K562 (cell line): ENCODE results near the gene CDK11A. TPM values are rescaled to one million over a fixed set of nuclear protein-coding genes. Genes with fewer than 3 reads are reported as not detected.

ENCODE experiments used
- ATAC-seq: fragments of 200-7000 bp; cut with Tn5 transposase; 3 replicates; pipeline ENCODE4 v1.9.1; 2020; ENCODE audit warnings: moderate library complexity
- BruUV-seq: library from RNA; stranded (reverse); fragments of 400-500 nt; replicated peaks from 2 replicates; lab custom pipeline; 2021; lab: Mats Ljungman, UMichigan
- CTCF ChIA-PET: fragments of 300-600 bp; formaldehyde crosslinking; extraction: SDS; loops from one replicate; lab custom pipeline; 2021; ENCODE audit warnings: low intra/inter-chr PET ratio; lab: Yijun Ruan, JAX
- POLR2A ChIA-PET: fragments of 300-600, 350-650 bp; sonication (Branson Sonifier 250); formaldehyde crosslinking; extraction: SDS; loops from one replicate; lab custom pipeline; 2021; ENCODE audit warnings: antibody characterized with exemption, inconsistent platforms; lab: Yijun Ruan, JAX
- DNase-seq, 4 experiments: peaks; one replicate each; pipeline versions ENCODE4 v3.0.0 to v3.0.0-alpha.2; 2011 to 2018; ENCODE audit warnings: low spot score in 3 of 4, mixed read lengths in 3 of 4; ENCODE audit errors: extremely low read depth in 1 of 4
- FAIRE-seq: peaks from 2 replicates; lab custom pipeline; 2011; peaks lifted over from hg19 to GRCh38; lab: Jason Lieb, UNC
- H2AFZ ChIP-seq: 2 replicates; pipeline ENCODE4 v1.6.0; 2011; ENCODE audit warnings: low read depth, low read length, control low read depth, inconsistent platforms
- H3K27ac ChIP-seq: fragments of 200-600 bp; 3 replicates; pipeline ENCODE4 v1.8.0; 2011; ENCODE audit warnings: low read depth, mild to moderate bottlenecking, control low read depth, inconsistent platforms, low read length, moderate library complexity, mixed read lengths; ENCODE audit errors: extremely low read depth
- H3K27me3 ChIP-seq, 2 experiments: fragments of 300-600 bp in 1 of 2; 2 replicates in 1 of 2; 3 replicates in 1 of 2; pipeline versions ENCODE4 v1.6.0 to v1.8.0; 2011; ENCODE audit warnings: inconsistent platforms in 2 of 2, low read length in 2 of 2, mild to moderate bottlenecking in 1 of 2, mixed read lengths in 1 of 2, moderate library complexity in 1 of 2; ENCODE audit not compliant: control insufficient read depth in 2 of 2, insufficient read depth in 2 of 2
- H3K36me3 ChIP-seq: fragments of 300-600 bp; 3 replicates; pipeline ENCODE4 v1.8.0; 2011; ENCODE audit warnings: mild to moderate bottlenecking, low read length, inconsistent platforms; ENCODE audit not compliant: control insufficient read depth, insufficient read depth
- H3K4me1 ChIP-seq, 2 experiments: fragments of 200-600 bp in 1 of 2; replicated peaks in 1 of 2; 2 replicates in 1 of 2; 3 replicates in 1 of 2; pipeline versions ENCODE4 v1.5.1 to v1.8.0; 2011; ENCODE audit warnings: inconsistent platforms in 2 of 2, low read length in 2 of 2, mild to moderate bottlenecking in 1 of 2, mixed read lengths in 1 of 2, moderate library complexity in 1 of 2; ENCODE audit not compliant: control insufficient read depth in 2 of 2, insufficient read depth in 2 of 2
- H3K4me2 ChIP-seq: 2 replicates; pipeline ENCODE4 v1.6.1; 2011; ENCODE audit warnings: low read length, control low read depth, inconsistent platforms, mixed read lengths; ENCODE audit not compliant: insufficient read depth
- H3K4me3 ChIP-seq: fragments of 200-600 bp; sonication (generic), shearing (Covaris generic); 2 replicates; pipeline ENCODE4 v1.5.1; 2016; ENCODE audit warnings: control low read depth, inconsistent platforms
- H3K79me2 ChIP-seq: fragments of 200-600 bp; 3 replicates; pipeline ENCODE4 v1.8.0; 2011; ENCODE audit warnings: low read length, inconsistent platforms; ENCODE audit not compliant: control insufficient read depth, insufficient read depth
- H3K9ac ChIP-seq, 2 experiments: 2 replicates each; pipeline versions ENCODE4 v1.6.0 to v1.6.1; 2011; ENCODE audit warnings: low read depth in 2 of 2, low read length in 2 of 2, control low read depth in 1 of 2, inconsistent platforms in 1 of 2, mild to moderate bottlenecking in 1 of 2, mixed read lengths in 1 of 2; ENCODE audit not compliant: insufficient read depth in 1 of 2
- H3K9me1 ChIP-seq: one replicate; pipeline ENCODE4 v1.6.0; 2011; ENCODE audit warnings: inconsistent platforms, mild to moderate bottlenecking, low read length, moderate library complexity; ENCODE audit not compliant: control insufficient read depth, insufficient read depth
- H3K9me3 ChIP-seq: replicated peaks from 2 replicates; pipeline ENCODE4 v1.5.1; 2011; ENCODE audit warnings: low read depth, low read length, inconsistent platforms; ENCODE audit not compliant: control insufficient read depth, insufficient read depth
- H4K20me1 ChIP-seq: replicated peaks from 2 replicates; pipeline ENCODE4 v1.6.1; 2011; ENCODE audit warnings: low read length, inconsistent platforms, mixed read lengths; ENCODE audit not compliant: control insufficient read depth, insufficient read depth
- CAMTA2 ChIP-seq: fragments of 250-450 bp; sonication (Bioruptor Pico); conservative IDR thresholded peaks from 2 replicates; pipeline ENCODE4 v1.5.1; 2022
- HDAC2 ChIP-seq: fragments of 450-650 bp; IDR thresholded peaks from 2 replicates; pipeline ENCODE4 v1.6.1; 2016; ENCODE audit warnings: mild to moderate bottlenecking
- ILF3 ChIP-seq: fragments of 450-650 bp; IDR thresholded peaks from 2 replicates; pipeline ENCODE4 v1.6.1; 2018; ENCODE audit warnings: antibody characterized with exemption, mild to moderate bottlenecking, moderate library complexity, borderline replicate concordance
- POLR2G ChIP-seq: fragments of 200-400 bp; formaldehyde crosslinking; IDR thresholded peaks from 2 replicates; pipeline ENCODE4 v1.6.1; 2017; ENCODE audit warnings: low read depth, mild to moderate bottlenecking, antibody characterized with exemption, low read length, moderate library complexity
- RBM15 ChIP-seq: fragments of 200-400 bp; formaldehyde crosslinking; IDR thresholded peaks from 2 replicates; pipeline ENCODE4 v1.6.1; 2018; ENCODE audit warnings: mild to moderate bottlenecking, low read length, moderate library complexity; ENCODE audit not compliant: insufficient read depth
- RCOR1 ChIP-seq, 2 experiments: IDR thresholded peaks; 2 replicates each; pipeline ENCODE4 v1.6.1; 2012; ENCODE audit warnings: low read depth in 2 of 2, low read length in 2 of 2, borderline replicate concordance in 1 of 2, improper control_type of control experiment in 1 of 2
- SIRT6 ChIP-seq: IDR thresholded peaks from one replicate; pipeline ENCODE4 v1.6.1; 2012; ENCODE audit warnings: low read depth, mild to moderate bottlenecking, control low read depth, inconsistent platforms, low read length, moderate library complexity
- SMARCB1 ChIP-seq: IDR thresholded peaks from 2 replicates; pipeline ENCODE4 v1.6.1; 2011; ENCODE audit warnings: improper control_type of control experiment, low read depth; ENCODE audit not compliant: insufficient read length
- U2AF1 ChIP-seq: fragments of 200-400 bp; formaldehyde crosslinking; optimal IDR thresholded peaks from 2 replicates; pipeline ENCODE3; 2017; ENCODE audit warnings: mild to moderate bottlenecking, low read depth, low read length, moderate library complexity
- ZNF184 ChIP-seq: sonication (generic); formaldehyde crosslinking; IDR thresholded peaks from 2 replicates; pipeline ENCODE4 v1.5.0; 2020; ENCODE audit warnings: missing genetic modification reagents
- ZNF766 ChIP-seq: fragments of 200-800 bp; sonication (Bioruptor generic); conservative IDR thresholded peaks from 2 replicates; pipeline ENCODE4 v1.6.1; 2016; ENCODE audit warnings: missing genetic modification characterization, missing compliant biosample characterization
- WGBS: fragments of 100-300 bp; shearing (Covaris generic); methylation state at CpG from one replicate; pipeline ENCODE4 v1.1.6; 2016; ENCODE audit warnings: low coverage, mixed read lengths; ENCODE audit not compliant: insufficient coverage; ENCODE audit errors: missing lambda C conversion rate; 5-methylcytosine and 5-hydroxymethylcytosine counted together
- in situ Hi-C: fragments of 300-500 bp; cut with MboI; formaldehyde crosslinking; loops from 4 replicates; pipeline ENCODE4 v1.15.0; 2018; ENCODE audit warnings: inconsistent platforms, mixed read lengths
- intact Hi-C: fragments of 100-400 bp; cut with micrococcal nuclease; formaldehyde crosslinking; loops from 2 replicates; pipeline ENCODE4 v1.14.2; 2022
- polyA plus RNA-seq, 8 experiments: library from polyadenylated mRNA; depleted of rRNA in 4 of 8; stranded (reverse) in 5 of 8; unstranded in 3 of 8; fragments of >200 nt; fragmentation: Nextera tagmentation in 2 of 8; fragmentation: Illumina TruSeq in 1 of 8; extraction: Ambion mirVana in 2 of 8; extraction: Trizol in 1 of 8; gene quantifications; 2 replicates each; pipeline versions ENCODE4 v1.2.1 to v1.2.3, GENCODE V29; 2011 to 2014; ENCODE audit warnings: inconsistent platforms in 1 of 8, missing spikeins in 1 of 8
- total RNA-seq, 7 experiments: library from RNA; depleted of rRNA in 6 of 7; stranded (reverse); fragments of >200 nt in 6 of 7; fragmentation: Illumina TruSeq in 2 of 7; extraction: Trizol in 2 of 7; gene quantifications; 2 replicates each; pipeline versions ENCODE4 v1.2.1 to v1.2.3, GENCODE V29; 2011 to 2021; ENCODE audit warnings: low replicate concordance in 1 of 7

The CDK11A gene
- total and polyA plus RNA-seq, 9 of the 15 experiments (the other 6 are each of a cell fraction or from before 2014, with no cell fraction given): 4.5 to 71.0 (median 43.9) TPM

GRCh38 chr1:1669468-1670440 is 54.4 kb downstream of the CDK11A start:
- Histone ChIP-seq H3K27ac (no peak overlapping the region), H3K9me3 (no peaks in the 10 kb centered on the region; the same call in 1 of the 2 replicates), H3K79me2 (no peaks in the 10 kb centered on the region), H3K9me1 (peaks cover 3% of the 10 kb centered on the region), H2AFZ (no peak overlapping the region), H3K36me3 (peaks cover 44% of the 10 kb centered on the region; the same call in 2 of the 3 replicates), H3K4me1 (peaks cover 0 to 16% of the 10 kb centered on the region in 2 experiments; a peak in 1 of 5 replicates), H3K27me3 (no peaks in the 10 kb centered on the region), H4K20me1 (no peaks in the 10 kb centered on the region), H3K9ac (no peak overlapping the region), H3K4me3 (no peak overlapping the region), H3K4me2 (no peak overlapping the region)
- in situ Hi-C loops: no loop called here
- DNase-seq (peak in 2 of 4 experiments; percentile 8 to 10), ATAC-seq (no peak), FAIRE-seq (no peak)
- 83% methylated on average over 35 of the region's 43 CpGs for WGBS
- no TSS peak for BruUV-seq
- CTCF ChIA-PET: no interaction called here
- intact Hi-C loops: no loop called here
- POLR2A ChIA-PET: interaction anchor here (0.6 to 0.7 kb wide), 4 partner anchors 14 to 409 kb away, joined by 3 to 4 read pairs (median 3); no protein-coding TSS in a partner anchor
- TF ChIP-seq ZNF184 (CRISPR knock-in tag) (no peak), HDAC2 (no peak), POLR2G (peak; percentile 63)

- no peak for FAIRE-seq
- H2AFZ ChIP-seq: no peak overlapping the region
- H3K4me2 ChIP-seq: no peak overlapping the region
- no TSS peak for BruUV-seq
- peaks cover 37% of the 10 kb centered on the region; the same call in 2 of the 3 replicates for H3K36me3 ChIP-seq
- WGBS: 98% methylated on average over 15 of the region's 15 CpGs
- ChIA-PET CTCF (no interaction called here), POLR2A (no interaction called here)
- H3K27me3 ChIP-seq: no peaks in the 10 kb centered on the region
- H3K9ac ChIP-seq: peak overlapping the region in 1 of 2 experiments; percentile 45; a peak in 1 of 4 replicates
- no peaks in the 10 kb centered on the region for H3K9me1 ChIP-seq
- ATAC-seq: no peak
- H3K4me1 ChIP-seq: peaks cover 2 to 21% of the 10 kb centered on the region in 2 experiments; a peak in 4 of 5 replicates
- no peak overlapping the region for H3K4me3 ChIP-seq
- H3K9me3 ChIP-seq: no peaks in the 10 kb centered on the region; the same call in 1 of the 2 replicates
- DNase-seq: no peak
- H3K27ac ChIP-seq: no peak overlapping the region
- no peaks in the 10 kb centered on the region for H4K20me1 ChIP-seq
- in situ Hi-C loops: no loop called here
- no peak for TF ChIP-seq U2AF1
- no peak for TF ChIP-seq RBM15
- TF ChIP-seq ILF3: no peak
- TF ChIP-seq ZNF766 (CRISPR knock-in tag): no peak
- no peak for TF ChIP-seq RCOR1 (IDR thresholded peaks at IDR 0.05; ENCODE audit: borderline replicate concordance in 1 of 2, low read depth in 2 of 2, low read length in 2 of 2)
- no peak for TF ChIP-seq SMARCB1
- no peak for TF ChIP-seq CAMTA2 (CRISPR knock-in tag)
- no peak for TF ChIP-seq SIRT6
- intact Hi-C loops: no loop called here
- H3K79me2 ChIP-seq: no peaks in the 10 kb centered on the region
Observed at GRCh38 chr1:1666526-1666925, 57.6 kb downstream of the CDK11A start.
